HepG2 (cell line): ENCODE data around the gene DRAP1. TPM values are rescaled to one million over a fixed set of nuclear protein-coding genes. Genes with fewer than 3 reads are reported as not detected.

Source experiments
- AKAP8 ChIP-seq: sonication (generic); formaldehyde crosslinking; IDR thresholded peaks from 2 replicates; pipeline ENCODE4 v1.5.1; 2020; ENCODE audit warnings: mild to moderate bottlenecking, missing genetic modification reagents
- BORCS8-MEF2B ChIP-seq: sonication (generic); formaldehyde crosslinking; IDR thresholded peaks from 2 replicates; pipeline ENCODE4 v1.8.0; 2022; ENCODE audit warnings: mild to moderate bottlenecking, missing genetic modification reagents
- CCDC6 ChIP-seq: sonication (generic); formaldehyde crosslinking; IDR thresholded peaks from 2 replicates; pipeline ENCODE4 v1.8.1; 2022; ENCODE audit warnings: mild to moderate bottlenecking, missing genetic modification reagents, moderate library complexity
- FOXA1 ChIP-seq, 2 experiments: fragments of 450-650 bp in 1 of 2; sonication (generic) in 1 of 2; formaldehyde crosslinking in 1 of 2; IDR thresholded peaks; 2 replicates each; pipeline versions ENCODE4 v1.4.0 to v1.6.1; 2016 to 2020; ENCODE audit warnings: missing genetic modification reagents in 1 of 2
- FOXC1 ChIP-seq: sonication (generic); formaldehyde crosslinking; IDR thresholded peaks from 2 replicates; pipeline ENCODE4 v1.8.0; 2022; ENCODE audit warnings: mild to moderate bottlenecking, missing genetic modification reagents, borderline replicate concordance
- GATAD1 ChIP-seq: IDR thresholded peaks from 2 replicates; pipeline ENCODE4 v1.6.1; 2016; ENCODE audit warnings: missing genetic modification reagents, missing compliant biosample characterization
- NKX3-1 ChIP-seq: sonication (generic); formaldehyde crosslinking; IDR thresholded peaks from 2 replicates; pipeline ENCODE4 v1.5.0; 2020; ENCODE audit warnings: missing genetic modification reagents
- NRL ChIP-seq: sonication (generic); formaldehyde crosslinking; IDR thresholded peaks from 2 replicates; pipeline ENCODE4 v1.5.0; 2020; ENCODE audit warnings: missing genetic modification reagents, mild to moderate bottlenecking, moderate library complexity, borderline replicate concordance
- RARG ChIP-seq: sonication (generic); formaldehyde crosslinking; IDR thresholded peaks from 2 replicates; pipeline ENCODE4 v1.4.0; 2020; ENCODE audit warnings: low read depth, mild to moderate bottlenecking, missing genetic modification reagents
- REPIN1 ChIP-seq: sonication (generic); formaldehyde crosslinking; IDR thresholded peaks from 2 replicates; pipeline ENCODE4 v1.8.0; 2022; ENCODE audit warnings: missing genetic modification reagents, low read depth, mild to moderate bottlenecking, borderline replicate concordance
- SMAD3 ChIP-seq: sonication (generic); formaldehyde crosslinking; IDR thresholded peaks from 2 replicates; pipeline ENCODE4 v1.4.0; 2020; ENCODE audit warnings: missing genetic modification reagents
- SP1 ChIP-seq, 2 experiments: fragments of 450-650 bp in 1 of 2; sonication (generic) in 1 of 2; formaldehyde crosslinking in 1 of 2; IDR thresholded peaks; 2 replicates each; pipeline versions ENCODE4 v1.4.0 to v1.6.1; 2016 to 2020; ENCODE audit warnings: missing genetic modification reagents in 1 of 2
- TAF1 ChIP-seq: sonication (generic); formaldehyde crosslinking; IDR thresholded peaks from 2 replicates; pipeline ENCODE4 v1.4.0; 2020; ENCODE audit warnings: missing genetic modification reagents
- YY1 ChIP-seq: IDR thresholded peaks from 2 replicates; pipeline ENCODE4 v1.6.1; 2011; ENCODE audit warnings: low read length, low read depth, moderate library complexity, mild to moderate bottlenecking; ENCODE audit not compliant: insufficient read depth, insufficient replicate concordance
- ZMYM4 ChIP-seq: sonication (generic); formaldehyde crosslinking; IDR thresholded peaks from 2 replicates; pipeline ENCODE4 v1.8.1; 2023; ENCODE audit warnings: mild to moderate bottlenecking, missing genetic modification reagents
- ZNF496 ChIP-seq: sonication (generic); formaldehyde crosslinking; IDR thresholded peaks from 2 replicates; pipeline ENCODE4 v1.8.1; 2023; ENCODE audit warnings: mild to moderate bottlenecking, moderate library complexity, missing genetic modification reagents; ENCODE audit not compliant: insufficient replicate concordance
- ZNF768 ChIP-seq: sonication (generic); formaldehyde crosslinking; IDR thresholded peaks from 2 replicates; pipeline ENCODE4 v1.4.0; 2020; ENCODE audit warnings: missing genetic modification reagents
- polyA plus RNA-seq, 8 experiments: library from polyadenylated mRNA; depleted of rRNA in 3 of 8; stranded (reverse) in 7 of 8; unstranded in 1 of 8; fragments of >200 nt; fragmentation: Illumina TruSeq in 4 of 8; extraction: Trizol in 4 of 8; gene quantifications; 2 replicates each; pipeline versions ENCODE4 v1.2.1 to v1.2.3, GENCODE V29; 2011 to 2016; ENCODE audit warnings: low read depth in 4 of 8, missing spikeins in 1 of 8, mixed read lengths in 1 of 8; ENCODE audit not compliant: insufficient read depth in 1 of 8
- total RNA-seq, 5 experiments: library from RNA; depleted of rRNA; stranded (reverse); fragments of >200 nt; fragmentation: Illumina TruSeq; extraction: Trizol; gene quantifications; 2 replicates each; pipeline ENCODE4 v1.2.3, GENCODE V29; 2016; ENCODE audit warnings: low read depth in 1 of 5
- TF ChIP-seq, protein P1 (sequence below): IDR thresholded peaks from 2 replicates; pipeline ENCODE4 v1.6.1; 2016
- TF ChIP-seq, protein P2 (sequence below): sonication (generic); formaldehyde crosslinking; IDR thresholded peaks from 2 replicates; pipeline ENCODE4 v1.4.0; 2020; ENCODE audit warnings: missing genetic modification reagents, mild to moderate bottlenecking, borderline replicate concordance
- TF ChIP-seq, protein P3 (sequence below): fragments of 450-650 bp; IDR thresholded peaks from 2 replicates; pipeline ENCODE4 v1.6.1; 2016
- TF ChIP-seq, protein P4 (sequence below): sonication (generic); formaldehyde crosslinking; IDR thresholded peaks from 2 replicates; pipeline ENCODE4 v1.4.0; 2020; ENCODE audit warnings: missing genetic modification reagents

The DRAP1 gene
- total and polyA plus RNA-seq, 2 of the 13 experiments (the other 11 are each of a cell fraction or from before 2014, with no cell fraction given), result 46.8 to 52.3 TPM

DNA sequence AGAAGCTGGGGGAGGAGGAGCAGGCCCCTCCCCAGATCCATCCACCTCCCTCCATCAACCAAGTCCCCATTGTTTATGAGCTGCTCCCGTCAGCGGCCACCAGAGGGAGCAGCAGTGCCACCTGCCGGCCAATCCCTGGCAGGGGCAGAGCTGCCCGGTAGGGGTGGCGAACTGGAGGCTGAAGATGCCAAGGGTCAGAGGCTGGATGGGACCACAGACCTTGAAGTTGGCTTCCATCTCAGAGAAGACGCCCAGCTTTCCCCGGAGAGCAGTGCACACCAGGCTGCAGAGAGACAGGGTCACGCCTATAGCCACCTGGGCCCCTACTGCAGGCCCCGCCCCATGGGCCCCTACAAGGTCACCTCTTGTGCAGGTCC lies 34.5 kb upstream of the DRAP1 start (continued):
- TF ChIP-seq NRL (CRISPR knock-in tag), result no peak
- TF ChIP-seq ZMYM4 (CRISPR knock-in tag), result peak; percentile 23; the same call in 1 of the 2 replicates
- no peak for TF ChIP-seq RARG
- no peak for TF ChIP-seq FOXC1 (CRISPR knock-in tag)
- TF ChIP-seq FOXA1 (IDR thresholded peaks at IDR 0.05), result no peak
- peak; percentile 48; the same call in 1 of the 2 replicates for TF ChIP-seq FOXA1 (CRISPR knock-in tag; IDR thresholded peaks at IDR 0.05)
- peak; percentile 58; the same call in 1 of the 2 replicates for TF ChIP-seq SMAD3
- TF ChIP-seq AKAP8 (CRISPR knock-in tag), result no peak
- TF ChIP-seq, protein P1, sequence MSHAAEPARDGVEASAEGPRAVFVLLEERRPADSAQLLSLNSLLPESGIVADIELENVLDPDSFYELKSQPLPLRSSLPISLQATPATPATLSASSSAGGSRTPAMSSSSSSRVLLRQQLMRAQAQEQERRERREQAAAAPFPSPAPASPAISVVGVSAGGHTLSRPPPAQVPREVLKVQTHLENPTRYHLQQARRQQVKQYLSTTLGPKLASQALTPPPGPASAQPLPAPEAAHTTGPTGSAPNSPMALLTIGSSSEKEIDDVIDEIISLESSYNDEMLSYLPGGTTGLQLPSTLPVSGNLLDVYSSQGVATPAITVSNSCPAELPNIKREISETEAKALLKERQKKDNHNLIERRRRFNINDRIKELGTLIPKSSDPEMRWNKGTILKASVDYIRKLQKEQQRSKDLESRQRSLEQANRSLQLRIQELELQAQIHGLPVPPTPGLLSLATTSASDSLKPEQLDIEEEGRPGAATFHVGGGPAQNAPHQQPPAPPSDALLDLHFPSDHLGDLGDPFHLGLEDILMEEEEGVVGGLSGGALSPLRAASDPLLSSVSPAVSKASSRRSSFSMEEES (CRISPR knock-in tag), result no peak
- peak; percentile 36; the same call in 1 of the 2 replicates for TF ChIP-seq GATAD1 (CRISPR knock-in tag)
- no peak for TF ChIP-seq SP1 (IDR thresholded peaks at IDR 0.05)
- TF ChIP-seq SP1 (CRISPR knock-in tag; IDR thresholded peaks at IDR 0.05), result peak; percentile 73
- TF ChIP-seq, protein P2, sequence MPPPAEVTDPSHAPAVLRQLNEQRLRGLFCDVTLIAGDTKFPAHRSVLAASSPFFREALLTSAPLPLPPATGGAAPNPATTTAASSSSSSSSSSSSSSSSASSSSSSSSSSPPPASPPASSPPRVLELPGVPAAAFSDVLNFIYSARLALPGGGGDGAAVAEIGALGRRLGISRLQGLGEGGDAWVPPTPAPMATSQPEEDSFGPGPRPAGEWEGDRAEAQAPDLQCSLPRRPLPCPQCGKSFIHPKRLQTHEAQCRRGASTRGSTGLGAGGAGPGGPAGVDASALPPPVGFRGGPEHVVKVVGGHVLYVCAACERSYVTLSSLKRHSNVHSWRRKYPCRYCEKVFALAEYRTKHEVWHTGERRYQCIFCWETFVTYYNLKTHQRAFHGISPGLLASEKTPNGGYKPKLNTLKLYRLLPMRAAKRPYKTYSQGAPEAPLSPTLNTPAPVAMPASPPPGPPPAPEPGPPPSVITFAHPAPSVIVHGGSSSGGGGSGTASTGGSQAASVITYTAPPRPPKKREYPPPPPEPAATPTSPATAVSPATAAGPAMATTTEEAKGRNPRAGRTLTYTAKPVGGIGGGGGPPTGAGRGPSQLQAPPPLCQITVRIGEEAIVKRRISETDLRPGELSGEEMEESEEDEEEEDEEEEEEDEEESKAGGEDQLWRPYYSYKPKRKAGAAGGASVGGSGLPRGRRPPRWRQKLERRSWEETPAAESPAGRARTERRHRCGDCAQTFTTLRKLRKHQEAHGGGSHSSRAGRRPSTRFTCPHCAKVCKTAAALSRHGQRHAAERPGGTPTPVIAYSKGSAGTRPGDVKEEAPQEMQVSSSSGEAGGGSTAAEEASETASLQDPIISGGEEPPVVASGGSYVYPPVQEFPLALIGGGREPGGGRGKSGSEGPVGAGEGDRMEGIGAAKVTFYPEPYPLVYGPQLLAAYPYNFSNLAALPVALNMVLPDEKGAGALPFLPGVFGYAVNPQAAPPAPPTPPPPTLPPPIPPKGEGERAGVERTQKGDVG (CRISPR knock-in tag), result no peak
- no peak for TF ChIP-seq TAF1 (CRISPR knock-in tag)
- TF ChIP-seq BORCS8-MEF2B, result peak; percentile 28; the same call in 1 of the 2 replicates
- TF ChIP-seq, protein P3, sequence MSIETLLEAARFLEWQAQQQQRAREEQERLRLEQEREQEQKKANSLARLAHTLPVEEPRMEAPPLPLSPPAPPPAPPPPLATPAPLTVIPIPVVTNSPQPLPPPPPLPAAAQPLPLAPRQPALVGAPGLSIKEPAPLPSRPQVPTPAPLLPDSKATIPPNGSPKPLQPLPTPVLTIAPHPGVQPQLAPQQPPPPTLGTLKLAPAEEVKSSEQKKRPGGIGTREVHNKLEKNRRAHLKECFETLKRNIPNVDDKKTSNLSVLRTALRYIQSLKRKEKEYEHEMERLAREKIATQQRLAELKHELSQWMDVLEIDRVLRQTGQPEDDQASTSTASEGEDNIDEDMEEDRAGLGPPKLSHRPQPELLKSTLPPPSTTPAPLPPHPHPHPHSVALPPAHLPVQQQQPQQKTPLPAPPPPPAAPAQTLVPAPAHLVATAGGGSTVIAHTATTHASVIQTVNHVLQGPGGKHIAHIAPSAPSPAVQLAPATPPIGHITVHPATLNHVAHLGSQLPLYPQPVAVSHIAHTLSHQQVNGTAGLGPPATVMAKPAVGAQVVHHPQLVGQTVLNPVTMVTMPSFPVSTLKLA, result no peak
- TF ChIP-seq REPIN1, result no peak
- TF ChIP-seq, protein P4, sequence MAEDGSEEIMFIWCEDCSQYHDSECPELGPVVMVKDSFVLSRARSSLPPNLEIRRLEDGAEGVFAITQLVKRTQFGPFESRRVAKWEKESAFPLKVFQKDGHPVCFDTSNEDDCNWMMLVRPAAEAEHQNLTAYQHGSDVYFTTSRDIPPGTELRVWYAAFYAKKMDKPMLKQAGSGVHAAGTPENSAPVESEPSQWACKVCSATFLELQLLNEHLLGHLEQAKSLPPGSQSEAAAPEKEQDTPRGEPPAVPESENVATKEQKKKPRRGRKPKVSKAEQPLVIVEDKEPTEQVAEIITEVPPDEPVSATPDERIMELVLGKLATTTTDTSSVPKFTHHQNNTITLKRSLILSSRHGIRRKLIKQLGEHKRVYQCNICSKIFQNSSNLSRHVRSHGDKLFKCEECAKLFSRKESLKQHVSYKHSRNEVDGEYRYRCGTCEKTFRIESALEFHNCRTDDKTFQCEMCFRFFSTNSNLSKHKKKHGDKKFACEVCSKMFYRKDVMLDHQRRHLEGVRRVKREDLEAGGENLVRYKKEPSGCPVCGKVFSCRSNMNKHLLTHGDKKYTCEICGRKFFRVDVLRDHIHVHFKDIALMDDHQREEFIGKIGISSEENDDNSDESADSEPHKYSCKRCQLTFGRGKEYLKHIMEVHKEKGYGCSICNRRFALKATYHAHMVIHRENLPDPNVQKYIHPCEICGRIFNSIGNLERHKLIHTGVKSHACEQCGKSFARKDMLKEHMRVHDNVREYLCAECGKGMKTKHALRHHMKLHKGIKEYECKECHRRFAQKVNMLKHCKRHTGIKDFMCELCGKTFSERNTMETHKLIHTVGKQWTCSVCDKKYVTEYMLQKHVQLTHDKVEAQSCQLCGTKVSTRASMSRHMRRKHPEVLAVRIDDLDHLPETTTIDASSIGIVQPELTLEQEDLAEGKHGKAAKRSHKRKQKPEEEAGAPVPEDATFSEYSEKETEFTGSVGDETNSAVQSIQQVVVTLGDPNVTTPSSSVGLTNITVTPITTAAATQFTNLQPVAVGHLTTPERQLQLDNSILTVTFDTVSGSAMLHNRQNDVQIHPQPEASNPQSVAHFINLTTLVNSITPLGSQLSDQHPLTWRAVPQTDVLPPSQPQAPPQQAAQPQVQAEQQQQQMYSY (CRISPR knock-in tag), result no peak
- no peak for TF ChIP-seq ZNF496
- no peak for TF ChIP-seq CCDC6
- TF ChIP-seq ZNF768 (CRISPR knock-in tag), result no peak
- no peak for TF ChIP-seq NKX3-1 (CRISPR knock-in tag)
- TF ChIP-seq YY1, result peak; percentile 49
